HepG2 (cell line): ENCODE data around the gene MARVELD3. TPM values are rescaled to one million over a fixed set of nuclear protein-coding genes. Genes with fewer than 3 reads are reported as not detected.

Source experiments
- DNMT1 ChIP-seq: sonication (generic); formaldehyde crosslinking; IDR thresholded peaks from 2 replicates; pipeline ENCODE4 v1.5.1; 2020; ENCODE audit warnings: mild to moderate bottlenecking, missing genetic modification reagents
- FOXA1 ChIP-seq, 2 experiments: fragments of 450-650 bp in 1 of 2; sonication (generic) in 1 of 2; formaldehyde crosslinking in 1 of 2; IDR thresholded peaks; 2 replicates each; pipeline versions ENCODE4 v1.4.0 to v1.6.1; 2016 to 2020; ENCODE audit warnings: missing genetic modification reagents in 1 of 2
- HNRNPK ChIP-seq: fragments of 200-400 bp; formaldehyde crosslinking; IDR thresholded peaks from 2 replicates; pipeline ENCODE4 v1.6.1; 2018; ENCODE audit warnings: low read length, low read depth, moderate library complexity, mild to moderate bottlenecking; ENCODE audit not compliant: poor library complexity, severe bottlenecking
- MTF1 ChIP-seq: sonication (generic); formaldehyde crosslinking; IDR thresholded peaks from 2 replicates; pipeline ENCODE4 v1.5.0; 2020; ENCODE audit warnings: missing genetic modification reagents
- NR2F6 ChIP-seq, 2 experiments: IDR thresholded peaks; 2 replicates each; pipeline ENCODE4 v1.6.1; 2016; ENCODE audit warnings: antibody characterized with exemption in 1 of 2, mild to moderate bottlenecking in 1 of 2
- RFX3 ChIP-seq: IDR thresholded peaks from 2 replicates; pipeline ENCODE4 v1.6.1; 2016; ENCODE audit warnings: missing biosample characterization, missing genetic modification reagents
- TCF7L2 ChIP-seq: IDR thresholded peaks from 2 replicates; pipeline ENCODE4 v1.6.1; 2011; ENCODE audit warnings: mild to moderate bottlenecking, low read depth, low read length, moderate library complexity
- TOPORS ChIP-seq: sonication (generic); formaldehyde crosslinking; IDR thresholded peaks from 2 replicates; pipeline ENCODE4 v1.8.0; 2023; ENCODE audit warnings: mild to moderate bottlenecking, missing genetic modification reagents
- YEATS4 ChIP-seq: sonication (generic); formaldehyde crosslinking; IDR thresholded peaks from 2 replicates; pipeline ENCODE4 v1.4.0; 2020; ENCODE audit warnings: missing genetic modification reagents, borderline replicate concordance
- ZBTB34 ChIP-seq: sonication (generic); formaldehyde crosslinking; IDR thresholded peaks from 2 replicates; pipeline ENCODE4 v1.8.0; 2022; ENCODE audit warnings: mild to moderate bottlenecking, missing genetic modification reagents
- ZBTB4 ChIP-seq: sonication (generic); formaldehyde crosslinking; IDR thresholded peaks from 2 replicates; pipeline ENCODE4 v1.4.0; 2020; ENCODE audit warnings: missing genetic modification reagents, mild to moderate bottlenecking, borderline replicate concordance
- ZBTB44 ChIP-seq: sonication (generic); formaldehyde crosslinking; IDR thresholded peaks from 2 replicates; pipeline ENCODE4 v1.4.0; 2020; ENCODE audit warnings: missing genetic modification reagents
- ZFP91 ChIP-seq: sonication (generic); formaldehyde crosslinking; IDR thresholded peaks from 2 replicates; pipeline ENCODE4 v1.9.0; 2022; ENCODE audit warnings: missing genetic modification reagents, mild to moderate bottlenecking, borderline replicate concordance
- ZIK1 ChIP-seq: sonication (generic); formaldehyde crosslinking; IDR thresholded peaks from 2 replicates; pipeline ENCODE4 v1.5.0; 2020; ENCODE audit warnings: mild to moderate bottlenecking, low read depth, missing genetic modification reagents, borderline replicate concordance
- ZNF30 ChIP-seq: sonication (generic); formaldehyde crosslinking; IDR thresholded peaks from 2 replicates; pipeline ENCODE4 v1.5.0; 2020; ENCODE audit warnings: mild to moderate bottlenecking, missing genetic modification reagents
- ZNF432 ChIP-seq: sonication (generic); formaldehyde crosslinking; IDR thresholded peaks from 2 replicates; pipeline ENCODE4 v1.5.0; 2020; ENCODE audit warnings: missing genetic modification reagents, mild to moderate bottlenecking, borderline replicate concordance
- ZNF503 ChIP-seq: sonication (generic); formaldehyde crosslinking; IDR thresholded peaks from 2 replicates; pipeline ENCODE4 v1.4.0; 2020; ENCODE audit warnings: missing genetic modification reagents
- ZNF598 ChIP-seq: sonication (generic); formaldehyde crosslinking; IDR thresholded peaks from 2 replicates; pipeline ENCODE4 v1.5.1; 2020; ENCODE audit warnings: mild to moderate bottlenecking, missing genetic modification reagents, borderline replicate concordance
- ZNF605 ChIP-seq: sonication (generic); formaldehyde crosslinking; IDR thresholded peaks from 2 replicates; pipeline ENCODE4 v1.8.0; 2022; ENCODE audit warnings: mild to moderate bottlenecking, missing genetic modification reagents
- ZNF879 ChIP-seq: sonication (generic); formaldehyde crosslinking; IDR thresholded peaks from 2 replicates; pipeline ENCODE4 v1.8.1; 2023; ENCODE audit warnings: missing genetic modification reagents
- ZSCAN25 ChIP-seq: sonication (generic); formaldehyde crosslinking; IDR thresholded peaks from 2 replicates; pipeline ENCODE4 v1.8.0; 2022; ENCODE audit warnings: mild to moderate bottlenecking, missing genetic modification reagents
- polyA plus RNA-seq, 8 experiments: library from polyadenylated mRNA; depleted of rRNA in 3 of 8; stranded (reverse) in 7 of 8; unstranded in 1 of 8; fragments of >200 nt; fragmentation: Illumina TruSeq in 4 of 8; extraction: Trizol in 4 of 8; gene quantifications; 2 replicates each; pipeline versions ENCODE4 v1.2.1 to v1.2.3, GENCODE V29; 2011 to 2016; ENCODE audit warnings: low read depth in 4 of 8, missing spikeins in 1 of 8, mixed read lengths in 1 of 8; ENCODE audit not compliant: insufficient read depth in 1 of 8
- total RNA-seq, 5 experiments: library from RNA; depleted of rRNA; stranded (reverse); fragments of >200 nt; fragmentation: Illumina TruSeq; extraction: Trizol; gene quantifications; 2 replicates each; pipeline ENCODE4 v1.2.3, GENCODE V29; 2016; ENCODE audit warnings: low read depth in 1 of 5

MARVELD3 gene
- total and polyA plus RNA-seq, 2 of the 13 experiments (the other 11 are each of a cell fraction or from before 2014, with no cell fraction given), result 4.8 to 5.6 TPM

- no peak for TF ChIP-seq ZBTB34 (CRISPR knock-in tag)
- TF ChIP-seq YEATS4 (CRISPR knock-in tag), result no peak
- no peak for TF ChIP-seq ZSCAN25 (CRISPR knock-in tag)
- TF ChIP-seq TOPORS (CRISPR knock-in tag), result no peak
- TF ChIP-seq ZIK1, result no peak
- no peak for TF ChIP-seq ZNF503 (CRISPR knock-in tag)
- no peak for TF ChIP-seq ZNF30
- no peak for TF ChIP-seq DNMT1
- no peak for TF ChIP-seq ZNF432
- no peak for TF ChIP-seq FOXA1 (IDR thresholded peaks at IDR 0.05)
- 0 out of 2 replicates have a peak, but pooled peaks have one; percentile 14 for TF ChIP-seq FOXA1 (CRISPR knock-in tag; IDR thresholded peaks at IDR 0.05)
- TF ChIP-seq ZBTB4 (CRISPR knock-in tag), result peak; percentile 71; the same call in 1 of the 2 replicates
- no peak for TF ChIP-seq HNRNPK
- TF ChIP-seq MTF1, result no peak
- no peak; the same call in 1 of the 2 replicates for TF ChIP-seq ZNF605 (CRISPR knock-in tag)
- TF ChIP-seq TCF7L2, result no peak
- TF ChIP-seq ZNF598, result no peak
- no peak for TF ChIP-seq ZFP91 (CRISPR knock-in tag)
- TF ChIP-seq NR2F6 (IDR thresholded peaks at IDR 0.05), result no peak
- peak; percentile 21; the same call in 1 of the 2 replicates for TF ChIP-seq NR2F6 (CRISPR knock-in tag; IDR thresholded peaks at IDR 0.05)
- no peak for TF ChIP-seq ZBTB44
- TF ChIP-seq ZNF879, result no peak
- TF ChIP-seq RFX3 (CRISPR knock-in tag), result no peak
Measured at GRCh38 chr16:71600822-71601221, 25.2 kb upstream of the MARVELD3 start (continued).
